HepG2 (cell line): Measurements from ENCODE around the gene PIP4K2B. TPM values are rescaled to one million over a fixed set of nuclear protein-coding genes. Genes with fewer than 3 reads are reported as not detected.
A peak's percentile ranks its signal among the peaks of the same experiment; 100 is the strongest.

Experiments used
- ZNF407 ChIP-seq: sonication (generic); formaldehyde crosslinking; IDR thresholded peaks from one replicate; pipeline ENCODE4 v1.5.1; 2020; ENCODE audit warnings: mild to moderate bottlenecking, missing genetic modification reagents; ENCODE audit errors: not compliant biosample characterization
- polyA plus RNA-seq, 8 experiments: library from polyadenylated mRNA; depleted of rRNA in 3 of 8; stranded (reverse) in 7 of 8; unstranded in 1 of 8; fragments of >200 nt; fragmentation: Illumina TruSeq in 4 of 8; extraction: Trizol in 4 of 8; gene quantifications; 2 replicates each; pipeline versions ENCODE4 v1.2.1 to v1.2.3, GENCODE V29; 2011 to 2016; ENCODE audit warnings: low read depth in 4 of 8, missing spikeins in 1 of 8, mixed read lengths in 1 of 8; ENCODE audit not compliant: insufficient read depth in 1 of 8
- total RNA-seq, 5 experiments: library from RNA; depleted of rRNA; stranded (reverse); fragments of >200 nt; fragmentation: Illumina TruSeq; extraction: Trizol; gene quantifications; 2 replicates each; pipeline ENCODE4 v1.2.3, GENCODE V29; 2016; ENCODE audit warnings: low read depth in 1 of 5

Gene PIP4K2B
- total and polyA plus RNA-seq, 2 of the 13 experiments (the other 11 are each of a cell fraction or from before 2014, with no cell fraction given) = 20.4 to 54.0 TPM

- peak; percentile 1 for TF ChIP-seq ZNF407
These were observed 26.4 kb upstream of the PIP4K2B start (continued) for GRCh38 chr17:38825762-38826247.
